Measurements from ENCODE around the gene LYL1.

Gene LYL1

DNA sequence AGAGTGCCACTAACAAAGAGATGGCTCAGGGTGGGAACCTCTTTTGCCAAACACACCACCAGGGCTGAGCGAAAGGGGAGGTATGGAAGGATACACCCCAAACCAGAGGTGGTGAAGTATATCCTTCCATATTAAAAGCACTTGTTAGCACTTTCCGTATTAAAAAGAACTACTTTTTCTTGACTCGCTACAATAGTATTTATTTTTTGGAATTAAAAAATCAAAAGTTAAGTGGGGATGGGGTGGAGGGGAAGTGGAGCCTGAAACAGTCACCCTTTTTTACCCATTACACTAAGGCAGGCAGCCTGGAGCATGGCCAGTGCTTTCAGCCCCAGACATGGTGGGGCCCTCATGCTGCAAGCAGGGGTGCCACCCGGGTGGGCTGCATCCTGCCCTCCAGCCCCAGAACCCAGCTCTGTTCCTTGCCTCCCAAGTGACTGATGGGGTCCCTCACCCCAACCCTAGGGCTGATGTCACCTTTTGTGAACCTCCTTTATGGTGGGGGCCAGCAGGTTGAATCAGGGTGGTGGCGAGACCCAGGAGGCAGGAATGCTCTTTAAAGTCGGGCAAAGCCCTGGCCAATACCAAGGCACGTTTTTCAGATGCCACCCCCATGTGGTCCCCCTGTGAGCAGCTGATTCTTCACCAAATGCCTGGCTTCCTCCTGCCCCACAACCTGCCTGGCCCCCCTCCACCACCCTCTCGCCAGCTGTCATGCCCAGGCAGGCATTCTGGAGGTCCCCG, 31.0 kb downstream of the LYL1 start:
- no peak for DNase-seq

DNA sequence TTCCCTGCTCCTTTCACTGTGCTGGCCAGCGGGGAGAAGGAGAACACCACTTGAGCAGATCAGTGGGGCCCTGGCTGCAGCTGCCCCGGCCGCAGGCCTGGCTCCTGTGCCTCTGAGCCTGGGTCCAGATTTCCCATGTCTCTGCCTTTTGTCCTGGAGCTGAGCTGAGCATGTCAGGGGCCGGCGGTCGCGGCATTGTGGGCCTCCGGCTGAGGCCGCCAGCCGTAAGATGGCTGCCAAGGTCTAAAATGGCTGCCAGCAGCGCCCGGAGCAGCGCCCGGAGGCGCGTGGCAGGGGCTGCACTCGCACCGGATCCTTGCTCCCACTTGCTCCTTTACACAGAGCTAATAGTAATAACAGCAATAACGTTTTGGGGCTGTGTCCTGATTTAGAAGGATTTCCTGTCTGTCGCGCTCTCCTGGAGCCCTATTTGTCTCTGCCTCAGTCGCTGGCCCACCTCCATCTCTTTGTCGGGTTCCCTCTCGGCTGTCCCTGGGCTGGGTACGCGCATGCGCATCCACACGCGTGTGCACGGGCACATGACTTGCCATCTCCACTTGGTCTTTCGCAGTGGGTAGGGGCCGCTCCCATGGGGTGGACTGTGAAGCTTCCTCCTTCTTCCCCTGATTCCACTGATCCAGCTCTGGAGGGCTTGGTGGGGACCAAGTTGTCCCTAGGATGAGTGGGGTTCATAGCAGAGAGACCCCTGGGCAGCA, 32.1 kb downstream of the LYL1 start:
- DNase-seq = no peak

DNA sequence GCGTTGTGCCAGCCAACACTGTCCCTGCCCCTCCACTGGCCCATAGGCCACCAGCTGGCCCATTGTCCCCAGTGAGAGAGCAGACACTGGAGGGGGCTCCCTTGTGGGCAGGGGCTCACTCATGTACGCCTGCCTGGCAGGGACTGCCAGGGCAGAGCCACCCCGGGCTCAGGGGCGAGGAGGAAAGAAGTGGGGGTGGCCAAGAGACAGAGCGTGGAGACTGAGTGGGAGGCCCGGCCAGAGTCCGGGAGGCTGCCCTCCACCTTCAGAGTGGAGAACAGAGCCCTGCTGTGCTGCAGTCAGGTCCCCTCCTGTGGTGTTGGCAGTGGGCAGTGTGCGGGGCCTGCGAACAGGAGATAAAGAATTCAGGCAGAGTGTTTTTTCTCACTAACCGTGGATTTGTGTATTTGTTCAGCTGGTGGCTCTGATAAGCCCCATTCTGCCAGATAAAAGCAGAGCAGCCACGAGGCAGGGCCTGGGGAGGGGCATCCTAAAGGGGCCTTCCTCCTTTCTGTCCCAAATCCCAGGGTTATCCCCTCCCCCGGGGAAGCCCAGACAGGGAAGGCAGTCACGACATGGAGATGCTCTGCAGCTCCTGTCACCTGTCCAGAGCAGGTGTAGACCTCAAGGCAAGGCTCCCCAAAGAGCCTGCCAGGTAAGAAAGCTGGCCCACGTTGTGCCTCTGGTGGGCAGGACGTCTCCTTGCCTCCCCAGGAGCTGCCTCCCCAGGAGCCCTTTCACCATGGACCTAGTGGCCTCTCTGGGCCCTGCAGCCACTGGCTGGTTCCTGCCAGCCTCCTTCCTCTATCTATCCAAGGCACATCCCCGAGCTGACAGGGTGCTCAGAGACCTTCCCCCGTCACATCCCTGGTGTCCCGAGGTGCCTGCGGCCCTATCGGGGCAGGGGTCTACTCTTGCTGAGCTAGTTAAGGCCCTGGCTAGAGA, 33.0 kb downstream of the LYL1 start:
- peak; percentile 65 for DNase-seq

DNA sequence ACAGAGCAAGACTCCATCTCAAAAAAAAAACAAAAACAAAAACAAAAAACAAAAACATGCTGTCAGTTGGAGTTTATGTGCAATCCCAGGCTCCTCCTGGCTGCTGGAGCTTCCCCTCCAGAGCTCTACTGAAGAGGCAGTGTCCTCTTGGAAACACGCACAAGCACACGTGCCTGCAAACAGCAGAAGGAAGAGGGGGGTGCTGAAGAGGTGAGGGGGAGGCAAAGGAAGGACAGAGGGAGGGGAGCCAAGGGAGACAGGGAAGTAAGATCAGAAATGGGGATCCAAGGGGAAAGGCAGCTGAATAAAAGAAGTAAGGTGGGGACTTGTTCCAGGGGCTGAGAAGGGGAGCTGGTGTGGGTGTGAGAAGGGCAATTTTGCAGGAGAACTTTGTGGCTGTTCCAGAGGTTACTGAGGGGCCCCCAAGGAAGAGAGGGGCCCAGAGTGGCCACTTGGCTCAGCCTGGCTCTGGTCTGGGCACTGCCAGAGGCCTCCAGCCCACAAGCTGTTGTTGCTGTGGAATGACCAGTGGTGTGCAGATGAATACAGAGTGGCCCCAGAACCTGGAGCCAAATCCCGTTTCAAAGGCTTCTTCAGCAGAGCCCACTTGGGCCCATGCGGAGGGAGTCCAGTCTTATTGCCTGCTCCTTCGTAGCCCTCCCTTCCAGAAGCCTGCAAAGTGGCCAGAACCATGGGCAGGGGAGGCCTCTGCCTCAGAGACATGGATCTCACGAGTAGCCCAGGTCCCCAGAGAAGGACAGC, 34.4 kb downstream of the LYL1 start:
- DNase-seq = no peak

DNA sequence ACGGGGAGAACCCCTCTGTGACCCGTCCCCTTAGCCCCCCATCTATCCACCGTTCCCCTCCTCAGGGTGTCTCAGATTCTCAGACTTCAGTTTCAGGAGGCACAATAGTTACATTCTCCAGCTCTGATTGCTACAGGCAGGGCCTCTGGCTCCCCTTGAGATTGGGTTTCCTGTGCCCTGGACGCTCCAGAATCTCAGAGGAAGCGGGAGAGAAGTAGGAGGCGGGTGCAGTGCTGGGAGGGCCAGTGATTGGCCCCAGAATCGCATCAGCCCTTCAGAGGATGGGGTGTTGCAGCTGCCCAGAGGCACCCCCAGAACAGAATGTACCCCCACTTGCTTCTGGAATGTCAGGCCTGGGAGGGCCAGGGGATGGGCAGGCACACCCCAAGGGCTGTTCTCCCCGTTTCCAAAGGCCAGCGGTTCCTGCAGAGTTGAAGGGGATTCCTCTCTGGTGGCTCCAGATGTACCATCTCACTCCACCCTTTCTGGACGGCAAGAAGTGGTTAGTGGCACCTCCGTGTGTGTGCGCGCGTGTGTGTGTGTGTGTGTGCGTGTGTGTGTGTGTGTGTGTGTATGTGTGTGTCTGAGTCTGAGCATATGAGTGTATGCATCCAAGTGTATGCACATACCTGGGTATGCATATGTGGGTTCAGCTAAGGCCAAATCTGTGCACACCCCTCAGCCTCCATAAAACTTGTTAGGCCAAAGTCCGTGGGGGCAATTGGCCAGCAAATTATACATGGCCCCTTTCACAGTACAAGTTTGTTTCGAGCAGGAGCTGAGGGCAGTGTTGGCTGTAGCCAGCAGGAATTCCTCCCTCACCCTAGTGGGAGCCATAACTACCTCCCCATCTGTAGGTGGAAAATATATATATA, 35.5 kb downstream of the LYL1 start:
- no peak for DNase-seq

DNA sequence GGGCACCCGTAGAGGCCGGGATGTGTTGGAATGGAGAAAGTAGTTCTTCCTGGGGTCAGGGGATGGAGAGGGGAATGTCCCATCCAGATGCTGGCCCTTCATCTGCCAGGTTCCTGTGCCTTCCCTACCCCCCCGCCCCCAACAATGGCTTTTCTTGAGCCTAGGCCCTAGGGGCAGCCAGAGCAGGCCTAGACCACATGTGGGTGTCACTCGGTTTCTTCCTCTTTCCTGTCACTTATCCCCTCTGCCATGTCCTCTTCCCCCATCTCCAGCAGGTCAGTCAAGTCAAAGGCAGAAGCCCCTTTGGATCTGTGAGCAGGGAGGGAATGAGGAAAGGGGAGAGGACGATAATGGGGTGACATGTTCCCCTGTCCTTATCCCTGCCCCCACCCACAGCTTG, 36.4 kb downstream of the LYL1 start:
- DNase-seq = no peak

DNA sequence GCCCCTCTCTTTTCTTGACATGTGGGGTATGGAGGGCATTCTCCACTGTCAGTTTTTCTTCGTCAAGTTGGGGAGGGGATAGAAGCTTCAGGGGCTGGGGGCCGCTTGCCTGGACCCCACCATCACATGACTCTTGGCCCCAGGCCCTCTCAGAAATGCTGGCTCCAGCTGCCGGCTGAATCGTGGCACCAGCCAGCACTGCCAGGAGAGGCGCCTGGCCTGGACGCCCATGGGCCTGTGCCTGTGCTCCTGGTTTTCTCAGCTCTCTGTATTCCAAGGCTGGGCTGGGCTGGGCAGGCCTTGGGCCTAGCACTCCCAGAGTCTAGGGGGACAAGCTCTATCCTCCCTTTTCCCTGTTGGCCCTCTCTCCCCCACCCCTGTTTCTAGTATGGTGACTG, 38.6 kb downstream of the LYL1 start:
- DNase-seq = no peak

DNA sequence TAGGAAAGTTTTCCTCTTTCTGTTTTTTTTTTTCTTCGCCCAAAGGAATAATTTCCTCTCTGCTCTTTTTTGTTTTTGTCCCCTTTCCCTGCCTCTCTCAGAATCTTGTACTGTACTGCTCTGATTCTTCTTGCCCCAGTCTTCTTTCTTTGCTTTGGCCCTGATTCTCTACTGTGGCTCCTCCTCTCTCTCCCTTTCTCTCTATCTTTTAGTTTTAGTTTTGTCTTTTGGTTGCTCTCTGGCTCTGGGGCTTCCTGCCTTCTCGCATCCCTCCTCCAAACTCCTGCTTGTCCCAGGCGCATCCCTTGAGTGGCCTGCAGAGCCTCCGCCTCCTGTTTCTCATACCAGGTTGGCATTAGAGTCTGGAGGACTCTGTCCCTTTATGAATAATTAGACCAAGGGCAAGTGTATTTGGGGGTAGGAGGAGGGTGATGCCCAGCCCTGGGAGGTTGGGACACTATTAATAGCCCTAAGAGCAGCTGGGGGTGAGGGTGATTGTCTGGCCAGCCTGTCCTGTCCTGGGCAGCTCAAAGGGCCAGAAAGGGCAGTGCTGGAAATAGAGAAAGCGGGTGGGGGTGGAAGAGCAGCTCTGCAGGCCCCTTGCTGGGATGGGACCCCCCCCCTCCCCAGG, 39.1 kb downstream of the LYL1 start:
- DNase-seq = no peak

DNA sequence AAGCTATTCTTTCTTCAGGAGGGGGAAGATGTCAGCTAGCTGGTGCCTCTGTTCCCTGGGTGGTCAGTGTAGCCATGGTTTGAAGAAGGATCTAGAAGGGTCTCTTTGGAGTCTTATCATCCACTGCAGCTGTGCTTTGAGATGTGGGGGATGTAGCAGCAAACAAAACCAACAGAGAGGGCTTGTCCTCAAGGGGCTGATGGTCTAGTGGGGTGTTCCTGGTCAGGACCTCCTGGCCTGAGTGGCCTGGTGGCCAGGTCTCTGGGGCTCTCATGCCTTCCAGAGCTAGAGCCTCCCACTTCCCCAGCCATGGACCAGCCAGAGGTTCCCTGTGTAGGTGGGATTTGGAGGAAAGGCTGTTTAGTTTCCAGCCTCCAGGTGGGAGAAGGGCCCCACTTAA, 40.3 kb downstream of the LYL1 start:
- DNase-seq = no peak

DNA sequence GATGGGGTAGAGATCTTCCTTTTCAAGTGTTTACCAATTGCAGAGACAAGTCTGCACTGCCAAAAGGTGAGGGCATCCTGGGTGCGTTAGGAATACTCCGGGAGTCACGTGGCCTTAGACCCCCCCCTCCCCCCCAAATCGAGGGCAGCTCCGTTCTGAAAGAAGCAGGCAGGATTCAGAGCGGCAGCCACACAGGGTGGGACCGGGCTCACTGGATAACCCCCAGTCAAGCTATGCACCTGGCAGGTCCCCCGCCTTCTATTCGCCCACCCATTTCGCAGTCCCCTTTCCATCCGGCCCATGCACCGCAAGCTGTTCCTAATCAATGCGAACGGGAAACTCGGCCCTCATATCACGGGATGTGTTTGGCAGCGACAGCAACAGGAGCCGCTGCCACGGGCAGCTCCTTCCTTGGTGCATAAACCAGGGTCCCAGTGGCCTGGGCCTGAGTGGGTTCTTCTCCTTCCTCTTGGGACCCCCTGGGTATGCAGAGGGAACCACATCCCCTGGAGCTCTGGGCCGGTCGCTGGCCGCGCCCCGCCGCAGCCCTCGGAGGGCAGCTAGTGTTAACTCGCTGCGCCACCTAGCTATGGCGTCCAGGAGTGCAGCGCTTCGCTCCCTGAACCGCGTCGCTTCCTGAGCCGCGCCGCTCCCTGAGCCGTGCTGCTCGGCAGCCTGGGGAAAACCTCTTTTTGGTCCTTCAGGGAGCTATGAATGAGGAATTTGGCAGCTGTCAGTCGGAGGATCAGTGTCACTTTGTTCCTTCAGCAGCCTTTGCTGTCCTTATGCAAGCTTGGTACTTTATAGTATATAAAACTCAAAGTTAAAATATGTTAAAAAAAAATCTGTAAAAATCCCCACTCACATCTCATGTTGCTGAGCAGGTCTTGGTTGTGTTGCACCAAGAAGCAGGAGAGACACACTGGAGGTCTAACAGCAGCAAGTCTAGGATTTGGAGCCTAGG, 41.4 kb downstream of the LYL1 start:
- DNase-seq = peak; percentile 69

DNA sequence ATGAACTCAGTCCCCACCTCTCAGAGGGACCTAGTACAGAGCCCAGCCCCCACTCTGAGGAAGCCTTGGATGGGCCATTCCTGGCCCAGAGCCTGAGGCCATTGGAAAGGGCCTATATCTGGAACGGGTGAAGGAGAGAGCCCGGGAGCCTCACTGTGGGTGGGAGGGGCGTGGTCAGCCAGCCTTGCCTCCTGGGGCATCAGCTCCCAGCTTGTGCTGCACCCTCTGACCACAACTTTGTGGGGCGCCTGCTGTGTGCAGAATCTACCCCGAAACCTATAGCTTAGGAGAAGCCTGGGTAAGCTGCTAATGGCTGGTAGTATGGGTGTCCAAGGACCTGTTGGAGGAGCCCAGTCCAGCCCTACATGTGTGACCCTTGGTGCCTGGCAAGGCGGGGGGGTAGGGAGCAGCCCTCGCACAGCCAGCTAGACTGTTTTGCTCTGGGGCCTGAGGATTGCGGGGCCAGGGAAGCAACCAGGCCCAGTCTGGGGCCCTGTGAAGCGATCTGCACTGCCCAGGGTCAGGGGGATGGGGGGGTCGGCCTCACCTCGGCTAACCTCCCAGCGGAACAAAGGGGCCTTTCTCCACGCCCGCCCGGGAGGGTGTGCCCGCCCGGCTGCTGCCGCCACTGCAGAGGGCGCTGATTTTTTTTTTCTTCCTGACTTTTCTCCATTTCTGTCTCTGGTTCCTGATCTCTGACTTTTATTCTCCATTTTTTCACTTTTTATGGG, 42.3 kb downstream of the LYL1 start:
- no peak for DNase-seq

DNA sequence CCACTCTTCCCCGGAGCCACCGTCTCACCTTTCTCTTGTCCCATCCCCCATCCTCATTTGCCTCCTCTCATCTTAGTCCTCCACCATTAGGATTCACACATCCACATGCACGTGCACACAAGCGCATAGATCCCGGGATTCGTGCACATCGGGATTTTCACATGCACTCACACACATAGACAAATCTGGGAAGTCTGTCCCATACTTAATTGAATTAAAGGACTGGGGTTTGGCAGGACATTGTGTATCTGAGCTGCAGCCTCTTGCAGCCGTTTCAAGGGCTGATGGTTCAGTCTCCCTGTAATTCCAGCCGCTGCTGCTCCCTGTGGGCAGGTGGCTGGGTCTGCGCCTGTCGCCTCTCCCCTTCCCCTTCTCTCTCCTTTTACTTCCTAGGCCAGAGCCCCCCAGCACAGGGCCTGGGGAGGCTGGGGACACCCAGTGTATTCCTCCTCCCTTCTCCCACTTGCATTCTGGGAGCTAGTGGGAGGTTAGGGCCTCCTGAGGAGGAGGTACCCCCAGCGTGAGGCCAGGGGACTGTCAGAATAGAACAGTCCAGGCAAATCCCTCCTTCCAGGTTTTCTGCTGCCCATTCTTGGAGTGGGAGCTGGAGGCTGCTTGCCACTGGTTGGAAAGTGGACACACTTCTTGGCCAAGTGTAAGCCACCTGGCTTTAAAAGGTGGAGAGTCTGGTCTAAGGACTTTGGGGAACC, 43.6 kb downstream of the LYL1 start:
- DNase-seq = no peak

DNA sequence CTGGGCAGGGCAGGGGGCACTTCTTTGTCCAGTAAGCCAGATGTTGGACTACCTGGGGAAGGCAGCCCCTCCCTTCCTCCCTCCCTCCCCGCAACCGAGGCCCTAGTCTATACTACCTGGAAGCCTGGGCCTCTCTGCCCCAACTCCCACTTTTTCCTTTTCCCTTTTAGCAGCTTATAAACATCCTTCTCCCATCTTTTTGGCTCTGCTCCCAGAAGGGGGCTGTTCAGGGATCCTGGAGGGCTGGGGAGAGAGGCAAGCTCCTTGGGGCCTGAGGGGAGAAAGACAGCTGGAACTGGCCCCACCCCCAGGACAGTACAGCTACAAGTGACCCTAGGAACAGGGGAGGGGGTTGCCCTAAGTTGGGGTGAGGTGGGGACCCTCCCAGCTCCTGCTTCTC, 44.9 kb downstream of the LYL1 start:
- no peak for DNase-seq

DNA sequence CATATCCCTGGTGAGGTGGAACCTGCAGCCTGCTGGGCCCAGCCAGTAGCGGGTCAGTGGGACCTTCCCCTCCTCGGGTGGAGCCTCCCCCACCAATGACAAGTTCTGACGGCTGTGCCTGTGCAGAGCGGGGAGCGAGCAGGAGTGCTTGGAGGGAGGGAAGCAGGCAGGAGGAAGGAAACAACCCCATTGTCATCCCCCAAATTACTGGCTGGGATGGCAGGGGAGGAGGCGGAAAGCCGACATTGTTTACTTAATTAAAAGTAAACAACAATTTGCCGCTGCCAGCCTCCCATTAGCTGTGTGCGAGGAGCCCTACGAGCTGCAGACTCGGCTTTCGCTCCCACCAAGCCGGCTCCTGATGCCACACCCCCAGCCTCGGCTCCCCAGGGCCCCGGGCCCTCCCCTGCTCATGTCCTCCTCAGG, 45.5 kb downstream of the LYL1 start:
- peak; percentile 43 for DNase-seq

DNA sequence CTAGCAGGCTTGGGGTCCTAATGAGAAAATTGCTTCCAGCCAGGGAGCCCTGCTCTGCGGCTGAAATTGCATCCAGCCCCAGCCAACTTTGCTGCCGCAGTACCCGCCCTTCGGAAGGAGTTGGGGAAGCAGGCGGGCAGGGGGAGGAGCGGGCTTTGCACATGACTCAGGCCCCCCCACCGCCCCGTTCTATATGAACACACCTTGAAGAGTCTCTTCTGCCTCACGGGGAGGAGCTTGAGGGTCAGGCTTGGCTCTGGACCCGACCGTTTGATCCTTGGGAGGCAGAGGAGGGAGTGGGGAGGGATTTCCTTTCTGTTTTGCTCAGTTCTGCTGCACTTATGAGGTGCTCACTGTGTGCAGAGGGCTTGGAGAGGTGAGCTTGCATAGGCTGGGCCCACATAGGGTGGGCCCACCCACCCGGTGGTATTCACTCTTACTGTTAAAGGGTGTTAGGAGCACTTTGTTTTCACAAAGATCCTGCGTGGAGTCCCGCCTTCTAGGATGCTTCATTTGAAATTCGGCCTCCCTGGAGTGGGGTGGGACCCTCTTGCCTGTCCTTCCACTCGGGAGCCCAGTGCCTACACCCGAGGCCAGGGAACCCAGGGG, 46.5 kb downstream of the LYL1 start:
- no peak for DNase-seq

DNA sequence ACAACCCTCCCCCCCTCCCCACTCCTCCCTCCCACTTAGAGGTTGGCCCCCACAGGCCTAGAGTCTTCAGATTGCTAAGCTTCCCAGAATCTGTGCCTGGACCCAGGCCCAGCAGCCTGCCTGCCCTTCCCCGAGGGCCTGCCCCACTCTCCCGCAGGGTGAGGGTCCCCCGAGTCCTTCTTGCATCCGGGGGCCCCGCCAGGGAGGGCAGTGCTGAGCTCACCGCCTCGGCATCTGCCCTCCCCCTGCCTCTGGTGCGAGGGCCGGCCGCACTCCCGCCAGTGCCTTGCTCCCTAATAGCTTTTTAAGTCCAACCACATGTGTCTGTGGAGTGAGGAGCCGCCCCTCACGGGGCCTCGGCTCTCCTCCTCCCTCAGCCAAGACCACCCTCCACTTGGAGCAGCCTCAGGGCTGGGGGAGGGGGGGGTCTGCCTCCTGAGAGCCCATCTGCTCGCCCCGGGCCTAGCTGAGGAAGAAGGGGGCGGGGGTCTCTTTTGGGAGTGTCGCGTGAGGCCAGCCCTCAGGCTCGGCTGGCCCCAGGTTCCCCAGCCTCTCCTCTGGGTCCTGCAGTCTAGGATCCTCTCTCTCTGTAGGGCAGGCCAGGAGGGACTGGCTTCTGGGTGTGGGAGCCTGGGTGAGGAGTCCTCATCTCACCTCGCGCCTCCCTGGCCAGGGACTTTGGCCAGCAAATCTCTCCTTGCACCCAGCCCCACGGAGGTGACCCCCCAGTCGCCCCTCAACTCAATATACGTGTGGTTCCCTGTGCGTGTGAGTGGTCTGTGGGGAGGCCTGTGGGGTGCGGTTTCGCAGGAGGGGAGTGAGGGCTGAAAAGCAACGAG, 47.2 kb downstream of the LYL1 start:
- DNase-seq = no peak

DNA sequence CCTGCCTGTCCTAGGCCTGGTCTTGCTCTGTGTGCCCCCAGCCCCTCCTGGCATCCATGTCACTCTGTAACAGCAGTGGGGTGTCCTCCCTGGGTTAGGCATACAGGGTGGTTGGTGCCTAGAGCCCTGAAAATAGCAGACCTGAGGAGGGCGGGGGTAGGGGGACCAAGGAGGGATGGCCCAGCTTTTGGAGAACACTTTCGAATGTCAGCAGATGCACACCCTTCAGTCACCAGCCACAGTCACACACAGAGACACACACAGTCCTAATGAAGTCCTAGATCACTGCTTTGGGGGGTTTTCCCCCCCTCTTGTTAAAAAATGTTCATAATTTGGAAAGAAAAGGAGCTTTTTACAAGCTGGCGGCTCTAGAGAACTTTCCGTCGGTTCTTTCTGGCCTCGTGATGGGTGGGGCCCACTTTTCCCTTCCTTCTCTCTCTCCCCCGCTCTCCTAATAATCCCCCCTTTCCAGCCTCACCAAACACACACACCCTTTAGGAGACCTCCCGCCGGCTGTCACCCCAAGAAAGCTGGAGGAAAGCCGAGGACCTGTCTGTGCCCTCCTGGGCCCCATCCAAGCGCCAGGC, 47.9 kb downstream of the LYL1 start:
- no peak for DNase-seq

Measured in NCI-H1092 treated with DMSO at 0.1 percent for 48 hours (cell line).